ENCODE results near the gene GAD1.

The GAD1 gene

GRCh38 chr2:170822290-170823087 is 5.8 kb downstream of the GAD1 start:
- DNase-seq (ENCODE audit: low spot score), result no peak
- no peak overlapping the region for H3K27ac ChIP-seq
- no peak for TF ChIP-seq CTCF (IDR thresholded peaks at IDR 0.05)
- peak overlapping the region; percentile 65 for H3K4me3 ChIP-seq

- DNase-seq (ENCODE audit: low spot score), result no peak
- no peak for TF ChIP-seq CTCF (IDR thresholded peaks at IDR 0.05)
- Histone ChIP-seq H3K4me3 (peak overlapping the region; percentile 65), H3K27ac (peak overlapping the region in 1 of 2 donors; percentile 33)
Measured at GRCh38 chr2:170823088-170823897, 6.6 kb downstream of the GAD1 start.

- H3K27ac ChIP-seq, result peak overlapping the region in 1 of 2 donors; percentile 33
Measured at GRCh38 chr2:170823898-170824215, 7.2 kb downstream of the GAD1 start.

GRCh38 chr2:170824526-170825015 is 7.9 kb downstream of the GAD1 start:
- no peak for DNase-seq (ENCODE audit: low spot score)
- no peak for TF ChIP-seq CTCF (IDR thresholded peaks at IDR 0.05)
- Histone ChIP-seq H3K27ac (no peak overlapping the region), H3K4me3 (no peak overlapping the region)

More at GRCh38 chr2:170823898-170824215, 7.2 kb downstream of the GAD1 start:
- TF ChIP-seq CTCF (IDR thresholded peaks at IDR 0.05), result no peak
- DNase-seq (ENCODE audit: low spot score), result no peak
- H3K4me3 ChIP-seq, result peak overlapping the region; percentile 65

- TF ChIP-seq CTCF (IDR thresholded peaks at IDR 0.05), result no peak
- H3K4me3 ChIP-seq, result no peak overlapping the region
- H3K27ac ChIP-seq, result no peak overlapping the region
- no peak for DNase-seq (ENCODE audit: low spot score)
Measured at GRCh38 chr2:170827841-170828532, 11.3 kb downstream of the GAD1 start.

- DNase-seq (ENCODE audit: low spot score), result peak; percentile 29
- Histone ChIP-seq H3K4me3 (no peak overlapping the region), H3K27ac (no peak overlapping the region)
- TF ChIP-seq CTCF (IDR thresholded peaks at IDR 0.05), result no peak
Measured at GRCh38 chr2:170828533-170828916, 11.8 kb downstream of the GAD1 start.

Data from coronary artery (tissue), 2 donors.